Inflammatory macrophage treated with lipopolysaccharide for 4 hours (primary cell): Measurements from ENCODE around the gene LLPH.

Source experiments
- DNase-seq: peaks from one replicate; pipeline ENCODE4 v3.0.0-alpha.2; 2020

LLPH gene

GRCh38 chr12:66141299-66141698 is 10.7 kb upstream of the LLPH start:
- DNase-seq = no peak

- no peak for DNase-seq
These were observed 10.2 kb upstream of the LLPH start for GRCh38 chr12:66140731-66141130.

GRCh38 chr12:66139328-66139727 is 8.8 kb upstream of the LLPH start:
- DNase-seq = no peak

- no peak for DNase-seq
These were observed 7.4 kb upstream of the LLPH start for GRCh38 chr12:66137937-66138336.

GRCh38 chr12:66132408-66132807 is 1.9 kb upstream of the LLPH start:
- no peak for DNase-seq

- DNase-seq = no peak
These were observed 628 bp upstream of the LLPH start for GRCh38 chr12:66131067-66131688.

GRCh38 chr12:66129934-66130266 is 650 bp downstream of the LLPH start:
- peak; percentile 8 for DNase-seq

GRCh38 chr12:66127650-66128049 is 2.9 kb downstream of the LLPH start:
- DNase-seq = no peak

- DNase-seq = no peak
These were observed 10.1 kb downstream of the LLPH start for GRCh38 chr12:66120477-66120876.

GRCh38 chr12:66119870-66120241 is 10.7 kb downstream of the LLPH start:
- DNase-seq = no peak

GRCh38 chr12:66119229-66119869 is 11.2 kb downstream of the LLPH start:
- DNase-seq = peak; percentile 7

- no peak for DNase-seq
These were observed 12.2 kb downstream of the LLPH start for GRCh38 chr12:66118240-66118891.

- no peak for DNase-seq
These were observed 13.3 kb downstream of the LLPH start for GRCh38 chr12:66117242-66117641.

GRCh38 chr12:66115071-66115600 is 15.4 kb downstream of the LLPH start:
- DNase-seq = no peak

- no peak for DNase-seq
These were observed 17.1 kb downstream of the LLPH start for GRCh38 chr12:66113471-66113870.

- no peak for DNase-seq
These were observed 18.9 kb downstream of the LLPH start for GRCh38 chr12:66111605-66112004.

- no peak for DNase-seq
These were observed 21.5 kb downstream of the LLPH start for GRCh38 chr12:66109056-66109455.

GRCh38 chr12:66108386-66108785 is 22.2 kb downstream of the LLPH start:
- DNase-seq = no peak

GRCh38 chr12:66107451-66107915 is 23.1 kb downstream of the LLPH start:
- DNase-seq = peak; percentile 96

GRCh38 chr12:66103016-66103913 is 27.3 kb downstream of the LLPH start:
- DNase-seq = no peak

GRCh38 chr12:66092559-66093269 is 37.8 kb downstream of the LLPH start:
- DNase-seq = peak; percentile 93

GRCh38 chr12:66090157-66090556 is 40.4 kb downstream of the LLPH start:
- no peak for DNase-seq
